Amygdala (tissue), 56 donors: ENCODE results near the gene AMH.
"Not testable (repeated sequence)": the region's sequence is repeated elsewhere in the genome, so short reads cannot be mapped to it uniquely, and the experiment has no call there.

Source experiments
- DNase-seq, 56 donors: peaks; one replicate each; lab custom pipeline; 2025; lab: John Stamatoyannopoulos, UW

Gene AMH

DNA sequence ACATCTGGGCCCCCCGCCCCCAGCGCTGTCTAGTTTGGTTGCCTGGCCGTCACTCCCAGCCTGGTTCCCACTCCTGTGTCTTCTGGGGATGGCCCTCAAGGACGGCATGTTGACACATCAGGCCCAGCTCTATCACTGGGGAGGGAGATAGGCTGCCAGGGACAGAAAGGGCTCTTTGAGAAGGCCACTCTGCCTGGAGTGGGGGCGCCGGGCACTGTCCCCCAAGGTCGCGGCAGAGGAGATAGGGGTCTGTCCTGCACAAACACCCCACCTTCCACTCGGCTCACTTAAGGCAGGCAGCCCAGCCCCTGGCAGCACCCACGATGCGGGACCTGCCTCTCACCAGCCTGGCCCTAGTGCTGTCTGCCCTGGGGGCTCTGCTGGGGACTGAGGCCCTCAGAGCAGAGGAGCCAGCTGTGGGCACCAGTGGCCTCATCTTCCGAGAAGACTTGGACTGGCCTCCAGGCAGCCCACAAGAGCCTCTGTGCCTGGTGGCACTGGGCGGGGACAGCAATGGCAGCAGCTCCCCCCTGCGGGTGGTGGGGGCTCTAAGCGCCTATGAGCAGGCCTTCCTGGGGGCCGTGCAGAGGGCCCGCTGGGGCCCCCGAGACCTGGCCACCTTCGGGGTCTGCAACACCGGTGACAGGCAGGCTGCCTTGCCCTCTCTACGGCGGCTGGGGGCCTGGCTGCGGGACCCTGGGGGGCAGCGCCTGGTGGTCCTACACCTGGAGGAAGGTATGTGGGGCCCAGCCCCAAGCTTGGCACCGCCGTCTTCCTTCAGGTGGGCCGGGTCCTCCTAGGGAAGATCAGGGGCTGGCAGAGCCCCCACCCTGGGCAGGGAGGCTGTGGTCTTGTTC lies at the start of gene AMH:
AMH (plus strand) TSS at position 314 of the 857 bp plus-strand sequence; CDS start at position 324, 10 bp downstream.
- no peak for DNase-seq

DNA sequence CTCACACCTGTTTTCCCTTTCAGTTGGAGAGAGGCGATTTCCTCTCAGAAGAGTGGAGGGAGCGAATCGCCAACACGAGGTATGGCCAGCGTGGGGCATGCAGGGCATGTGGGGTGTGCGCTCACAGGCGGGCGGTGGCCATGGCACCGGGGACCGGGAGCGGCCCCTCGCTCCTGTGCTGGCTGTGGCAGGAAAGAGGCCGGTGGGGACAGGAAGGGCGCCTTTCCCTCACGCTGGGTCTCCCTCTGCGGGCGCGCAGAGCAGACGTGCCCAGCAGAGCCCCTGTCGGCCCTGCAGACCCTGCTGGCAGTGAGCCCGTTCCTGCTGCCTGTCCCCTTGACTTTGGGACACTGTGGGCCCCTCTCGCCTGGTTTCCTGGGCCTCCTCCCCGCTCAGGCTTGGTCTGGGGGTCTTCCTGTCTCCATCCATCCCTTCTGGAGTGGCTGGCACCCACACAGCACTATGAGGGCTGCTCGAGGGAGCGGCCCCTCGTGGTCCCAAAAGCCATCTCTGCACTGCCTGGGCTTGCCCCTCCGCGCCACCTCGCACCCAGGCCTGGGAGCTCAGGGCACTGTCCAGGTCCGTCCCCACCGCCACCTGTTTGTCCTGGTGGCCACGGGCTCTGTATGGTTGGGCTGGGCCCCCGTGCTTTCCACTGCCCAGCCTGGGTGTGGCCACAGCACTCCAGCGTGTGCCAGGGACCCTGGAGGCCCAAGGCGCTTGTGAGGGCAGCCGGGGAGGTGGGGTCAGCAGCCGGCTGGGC lies 49.1 kb upstream of the AMH start:
- no peak for DNase-seq

DNA sequence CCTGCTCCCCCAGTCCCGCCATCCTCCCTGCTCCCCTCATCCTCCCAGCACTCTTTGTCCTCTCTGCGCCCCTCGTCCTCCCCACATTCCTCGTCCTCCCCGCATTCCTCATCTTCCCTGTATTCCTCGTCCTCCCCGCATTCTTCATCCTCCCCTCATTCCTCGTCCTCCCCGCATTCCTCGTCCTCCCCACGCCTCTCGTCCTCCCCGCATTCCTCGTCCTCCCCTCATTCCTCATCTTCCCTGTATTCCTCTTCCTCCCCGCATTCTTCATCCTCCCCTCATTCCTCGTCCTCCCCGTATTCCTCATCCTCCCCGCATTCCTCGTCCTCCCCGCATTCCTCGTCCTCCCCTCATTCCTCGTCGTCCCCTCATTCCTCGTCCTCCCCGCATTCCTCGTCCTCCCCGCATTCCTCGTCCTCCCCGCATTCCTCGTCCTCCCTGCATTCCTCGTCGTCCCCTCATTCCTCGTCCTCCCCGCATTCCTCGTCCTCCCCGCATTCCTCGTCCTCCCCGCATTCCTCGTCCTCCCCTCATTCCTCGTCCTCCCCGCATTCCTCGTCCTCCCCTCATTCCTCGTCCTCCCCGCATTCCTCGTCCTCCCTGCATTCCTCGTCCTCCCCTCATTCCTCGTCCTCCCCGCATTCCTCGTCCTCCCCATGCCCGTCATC lies 48.4 kb upstream of the AMH start:
- not testable (repeated sequence) for DNase-seq

- no peak for DNase-seq
These were observed 47.5 kb upstream of the AMH start for GRCh38 chr19:2201473-2202148.

DNA sequence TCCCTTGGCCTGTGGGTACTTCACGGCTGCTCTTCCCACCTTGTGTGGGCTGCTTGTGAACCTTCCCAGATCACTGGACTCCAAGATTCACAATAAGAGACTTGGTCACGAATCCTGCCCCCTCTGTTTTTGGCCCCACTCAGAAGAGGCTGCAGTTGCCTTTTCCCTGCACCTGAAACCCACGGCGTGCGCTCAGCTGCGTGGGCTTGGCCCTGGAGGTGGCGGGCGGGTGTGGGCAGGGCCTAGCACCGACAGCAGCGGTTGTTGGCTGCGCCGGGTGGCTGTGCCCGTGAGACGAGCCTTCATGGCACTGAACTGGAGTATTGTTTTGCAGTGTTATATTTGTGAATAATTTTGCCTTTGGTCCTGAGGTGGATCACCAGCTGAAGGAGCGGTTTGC lies 46.8 kb upstream of the AMH start:
- DNase-seq, result no peak

DNA sequence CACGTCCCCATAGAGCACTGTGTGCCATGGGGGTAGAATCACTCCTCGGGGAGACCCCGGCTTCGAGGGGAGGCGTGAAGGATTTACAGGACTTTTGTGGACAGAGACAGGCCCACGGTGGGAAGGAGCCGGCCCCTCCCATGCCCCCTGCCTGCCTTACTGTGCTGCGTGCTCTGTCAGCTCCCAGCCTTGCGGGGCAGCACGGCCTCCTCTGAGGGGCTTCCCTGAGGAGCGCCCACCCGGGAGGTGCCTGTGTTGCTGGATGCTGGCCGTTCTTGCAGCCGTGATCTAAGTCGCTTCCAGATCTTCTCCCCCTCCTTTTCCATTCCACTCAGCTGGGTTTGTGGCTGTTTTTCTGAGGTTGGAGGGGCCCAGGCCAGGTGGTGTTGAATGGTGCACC lies 42.1 kb upstream of the AMH start:
- no peak for DNase-seq

GRCh38 chr19:2207991-2208860 lies 40.9 kb upstream of the AMH start:
- no peak for DNase-seq

DNA sequence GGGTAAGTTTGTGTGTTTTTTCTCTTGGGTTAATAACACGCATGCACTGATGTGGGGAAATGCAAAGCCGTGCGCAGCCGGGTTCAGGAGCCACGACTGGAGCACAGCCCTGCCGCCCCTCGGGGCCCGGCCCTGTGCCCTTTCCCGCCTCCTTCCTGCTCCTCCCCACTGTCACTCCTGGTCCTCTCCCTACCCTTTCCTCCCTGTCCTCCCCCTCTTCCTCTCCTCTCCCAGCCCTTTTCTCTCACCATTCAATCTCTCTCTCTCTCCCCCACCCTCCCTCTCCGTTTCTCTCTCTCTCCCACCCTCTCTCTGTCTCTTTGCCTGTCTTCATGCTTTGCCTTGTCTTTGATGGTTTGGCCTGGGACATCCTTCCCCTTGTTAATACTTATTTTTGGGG lies 40.1 kb upstream of the AMH start:
- DNase-seq, result no peak

- no peak for DNase-seq
These were observed 39.7 kb upstream of the AMH start for GRCh38 chr19:2209408-2209807.

GRCh38 chr19:2210206-2210605 lies 38.9 kb upstream of the AMH start:
- no peak for DNase-seq

DNA sequence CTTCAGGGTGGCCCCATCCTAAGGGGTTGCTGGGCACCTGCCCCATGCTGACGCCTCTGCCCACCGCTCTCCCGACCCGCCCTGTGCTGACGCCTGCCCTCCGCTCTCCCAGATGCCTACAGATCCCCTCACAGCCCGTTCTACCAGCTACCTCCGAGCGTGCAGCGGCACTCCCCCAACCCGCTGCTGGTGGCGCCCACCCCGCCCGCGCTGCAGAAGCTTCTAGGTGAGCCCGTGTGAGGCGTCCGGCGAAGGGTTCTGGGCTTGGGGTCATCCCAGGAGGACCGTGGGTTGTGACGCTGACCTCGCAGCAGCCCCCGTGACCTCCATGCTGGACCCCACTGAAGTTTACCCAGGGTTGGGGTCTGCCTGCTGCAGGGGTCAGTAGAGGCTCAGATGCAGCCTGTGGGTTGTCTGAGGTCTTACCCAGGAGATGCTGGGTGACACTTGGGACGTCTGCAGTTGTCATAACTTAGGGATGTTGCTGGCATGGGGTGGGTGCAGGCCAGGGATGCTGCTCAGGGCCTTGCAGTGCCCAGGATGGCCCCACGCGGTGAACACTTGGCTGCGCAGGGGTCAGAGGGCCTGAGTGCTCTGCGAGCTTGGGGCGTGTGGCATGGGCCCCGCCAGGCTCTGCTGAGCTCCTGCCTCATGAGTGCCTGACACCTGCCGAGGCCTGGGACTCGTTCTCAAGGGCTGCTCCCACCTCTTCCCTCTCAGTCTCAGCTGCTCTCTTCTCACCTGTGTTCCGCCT lies 38.0 kb upstream of the AMH start:
- DNase-seq, result no peak

- DNase-seq, result no peak
These were observed 36.0 kb upstream of the AMH start for GRCh38 chr19:2212861-2213711.

DNA sequence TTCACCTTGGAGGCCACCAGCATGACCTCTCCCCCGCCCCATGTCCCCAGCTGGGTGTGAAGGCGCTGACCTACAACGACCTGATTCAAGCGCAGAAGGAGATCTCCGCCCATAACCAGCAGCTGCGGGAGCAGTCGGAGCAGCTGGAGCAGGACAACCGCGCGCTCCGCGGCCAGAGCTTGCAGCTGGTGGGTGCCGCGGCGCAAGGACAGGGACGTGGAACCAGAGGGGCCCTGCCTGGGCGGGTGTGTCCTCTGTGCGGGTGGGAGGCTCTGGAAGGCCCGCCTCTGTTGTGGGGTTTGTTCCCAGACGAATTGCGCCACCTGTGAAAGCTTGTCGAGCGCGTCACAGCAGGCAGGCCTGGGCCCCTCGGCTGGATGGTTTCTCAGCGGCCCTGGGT lies 35.3 kb upstream of the AMH start:
- peak in 18 of 56 donors; percentile 15 to 46 (median 30) for DNase-seq

DNA sequence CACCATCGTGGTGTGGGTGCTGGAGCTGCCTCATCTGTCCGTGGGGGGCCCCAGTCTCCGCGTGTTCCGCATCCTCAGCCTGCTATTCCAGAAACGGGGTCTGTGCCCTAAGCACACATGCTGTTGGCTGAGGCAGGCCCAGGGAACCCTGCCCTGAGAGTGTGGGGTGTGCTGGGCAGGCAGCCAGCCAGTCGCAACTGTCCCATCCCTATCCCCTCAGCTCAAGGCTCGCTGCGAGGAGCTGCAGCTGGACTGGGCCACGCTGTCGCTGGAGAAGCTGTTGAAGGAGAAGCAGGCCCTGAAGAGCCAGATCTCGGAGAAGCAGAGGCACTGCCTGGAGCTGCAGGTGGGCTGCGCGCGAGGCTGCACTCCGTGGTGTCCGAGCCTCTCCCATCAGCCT lies 34.9 kb upstream of the AMH start:
- peak in 10 of 56 donors; percentile 11 to 33 (median 22) for DNase-seq

DNA sequence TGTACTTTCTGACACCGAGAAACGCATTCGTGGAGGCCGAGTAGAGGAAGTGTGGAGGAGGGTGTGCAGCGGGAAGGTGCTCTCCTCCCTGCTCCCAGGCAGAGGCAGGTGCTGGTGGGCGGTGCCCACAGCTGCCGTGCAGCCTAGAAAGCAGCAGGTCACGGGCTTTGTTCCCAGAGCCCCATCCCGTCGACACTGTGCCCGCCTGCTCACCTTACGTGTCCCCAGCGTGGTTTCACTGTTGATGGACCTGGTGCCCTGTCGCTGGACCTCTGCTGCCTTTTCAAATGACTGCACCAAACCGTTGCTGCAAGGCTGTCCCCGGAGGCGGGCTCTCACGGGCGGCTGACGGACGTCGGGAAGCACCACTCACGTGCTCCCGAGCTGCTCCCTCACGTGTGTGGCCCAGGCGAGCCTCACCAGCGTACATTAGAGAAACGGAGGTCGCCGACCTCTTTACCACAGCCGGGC lies 33.8 kb upstream of the AMH start:
- no peak for DNase-seq

GRCh38 chr19:2216361-2217225 lies 32.5 kb upstream of the AMH start:
- no peak for DNase-seq

GRCh38 chr19:2217591-2217990 lies 31.5 kb upstream of the AMH start:
- DNase-seq, result no peak
